Osteoblast (primary cell): ENCODE data around the gene RBFOX2. TPM values are rescaled to one million over a fixed set of nuclear protein-coding genes. Genes with fewer than 3 reads are reported as not detected.

Experiments
- DNase-seq: peaks from one replicate; pipeline ENCODE4 v3.0.0; 2011; ENCODE audit warnings: low spot score, mixed read lengths; ENCODE audit not compliant: insufficient read length; ENCODE audit errors: missing footprints
- H2AFZ ChIP-seq: 2 replicates; pipeline ENCODE4 v1.6.0; 2011; ENCODE audit warnings: mild to moderate bottlenecking, low read length
- H3K27ac ChIP-seq: 2 replicates; pipeline ENCODE4 v1.5.1; 2011; ENCODE audit warnings: mild to moderate bottlenecking, low read depth, low read length, moderate library complexity
- H3K27me3 ChIP-seq: 2 replicates; pipeline ENCODE4 v1.6.0; 2012; ENCODE audit warnings: mild to moderate bottlenecking, control low read depth, inconsistent platforms, low read length, moderate library complexity; ENCODE audit not compliant: insufficient read depth
- H3K36me3 ChIP-seq: 2 replicates; pipeline ENCODE4 v1.5.1; 2011; ENCODE audit warnings: mild to moderate bottlenecking, low read length, control low read depth, moderate library complexity; ENCODE audit not compliant: insufficient read depth
- H3K4me1 ChIP-seq: 2 replicates; pipeline ENCODE4 v1.5.1; 2011; ENCODE audit warnings: mild to moderate bottlenecking, low read length, control low read depth, moderate library complexity; ENCODE audit not compliant: insufficient read depth
- H3K4me2 ChIP-seq: 2 replicates; pipeline ENCODE4 v1.6.0; 2011; ENCODE audit warnings: mild to moderate bottlenecking, low read length; ENCODE audit not compliant: insufficient read depth
- H3K4me3 ChIP-seq: fragments of 200-600 bp; sonication (generic); 3 replicates; pipeline ENCODE4 v1.5.1; 2012; ENCODE audit warnings: mild to moderate bottlenecking, low read length, inconsistent platforms; ENCODE audit not compliant: insufficient read depth
- H3K79me2 ChIP-seq: 2 replicates; pipeline ENCODE4 v1.6.0; 2012; ENCODE audit warnings: mild to moderate bottlenecking, low read length, control low read depth, inconsistent platforms; ENCODE audit not compliant: insufficient read depth
- H3K9me3 ChIP-seq: 2 replicates; pipeline ENCODE4 v1.5.1; 2011; ENCODE audit warnings: low read depth, low read length, control low read depth
- H4K20me1 ChIP-seq: 2 replicates; pipeline ENCODE4 v1.6.0; 2012; ENCODE audit warnings: mild to moderate bottlenecking, low read length, control low read depth; ENCODE audit not compliant: insufficient read depth
- total RNA-seq: library from RNA; depleted of rRNA; stranded (reverse); fragments of >200 nt; gene quantifications from 2 replicates; pipeline ENCODE4 v1.2.3, GENCODE V29; 2012
- TF ChIP-seq, protein P1 (sequence below): IDR thresholded peaks from 2 replicates; pipeline ENCODE4 v1.5.1; 2011; ENCODE audit warnings: mild to moderate bottlenecking, low read depth, low read length, moderate library complexity; ENCODE audit errors: extremely low read depth

RBFOX2 gene
- total RNA-seq, 1 donor = 171 TPM

DNA sequence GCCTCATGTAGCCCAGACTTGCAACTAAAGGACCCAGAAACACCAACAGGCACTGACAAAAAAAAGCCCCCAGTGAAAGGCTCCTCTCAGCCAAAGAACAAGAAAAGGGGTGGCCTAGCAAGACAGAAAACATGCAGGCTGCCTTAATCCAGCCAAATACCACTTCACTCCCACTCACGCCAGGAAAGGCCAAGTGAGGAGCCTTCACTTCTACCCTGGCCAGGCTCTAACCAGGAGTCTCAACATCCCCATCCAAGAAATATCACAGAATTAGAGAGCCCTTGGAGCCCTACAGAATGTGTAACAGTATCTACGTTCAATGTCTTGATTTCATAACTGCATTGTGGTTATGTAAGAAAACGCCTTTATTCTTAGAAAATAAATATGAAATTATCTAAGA is 162.0 kb downstream of the RBFOX2 start:
- no peaks in the 10 kb centered on the region for H3K9me3 ChIP-seq
- TF ChIP-seq, protein P1, sequence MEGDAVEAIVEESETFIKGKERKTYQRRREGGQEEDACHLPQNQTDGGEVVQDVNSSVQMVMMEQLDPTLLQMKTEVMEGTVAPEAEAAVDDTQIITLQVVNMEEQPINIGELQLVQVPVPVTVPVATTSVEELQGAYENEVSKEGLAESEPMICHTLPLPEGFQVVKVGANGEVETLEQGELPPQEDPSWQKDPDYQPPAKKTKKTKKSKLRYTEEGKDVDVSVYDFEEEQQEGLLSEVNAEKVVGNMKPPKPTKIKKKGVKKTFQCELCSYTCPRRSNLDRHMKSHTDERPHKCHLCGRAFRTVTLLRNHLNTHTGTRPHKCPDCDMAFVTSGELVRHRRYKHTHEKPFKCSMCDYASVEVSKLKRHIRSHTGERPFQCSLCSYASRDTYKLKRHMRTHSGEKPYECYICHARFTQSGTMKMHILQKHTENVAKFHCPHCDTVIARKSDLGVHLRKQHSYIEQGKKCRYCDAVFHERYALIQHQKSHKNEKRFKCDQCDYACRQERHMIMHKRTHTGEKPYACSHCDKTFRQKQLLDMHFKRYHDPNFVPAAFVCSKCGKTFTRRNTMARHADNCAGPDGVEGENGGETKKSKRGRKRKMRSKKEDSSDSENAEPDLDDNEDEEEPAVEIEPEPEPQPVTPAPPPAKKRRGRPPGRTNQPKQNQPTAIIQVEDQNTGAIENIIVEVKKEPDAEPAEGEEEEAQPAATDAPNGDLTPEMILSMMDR = no peak
- DNase-seq = no peak
- peak overlapping the region; percentile 41 for H3K4me2 ChIP-seq
- H2AFZ ChIP-seq = no peak overlapping the region
- peak overlapping the region; percentile 31 for H3K27ac ChIP-seq
- H3K79me2 ChIP-seq = peaks cover 58% of the 10 kb centered on the region
- H4K20me1 ChIP-seq = peaks cover 11% of the 10 kb centered on the region
- H3K36me3 ChIP-seq = no peaks in the 10 kb centered on the region
- H3K27me3 ChIP-seq = no peaks in the 10 kb centered on the region
- H3K4me3 ChIP-seq = no peak overlapping the region
- peaks cover 22% of the 10 kb centered on the region for H3K4me1 ChIP-seq

DNA sequence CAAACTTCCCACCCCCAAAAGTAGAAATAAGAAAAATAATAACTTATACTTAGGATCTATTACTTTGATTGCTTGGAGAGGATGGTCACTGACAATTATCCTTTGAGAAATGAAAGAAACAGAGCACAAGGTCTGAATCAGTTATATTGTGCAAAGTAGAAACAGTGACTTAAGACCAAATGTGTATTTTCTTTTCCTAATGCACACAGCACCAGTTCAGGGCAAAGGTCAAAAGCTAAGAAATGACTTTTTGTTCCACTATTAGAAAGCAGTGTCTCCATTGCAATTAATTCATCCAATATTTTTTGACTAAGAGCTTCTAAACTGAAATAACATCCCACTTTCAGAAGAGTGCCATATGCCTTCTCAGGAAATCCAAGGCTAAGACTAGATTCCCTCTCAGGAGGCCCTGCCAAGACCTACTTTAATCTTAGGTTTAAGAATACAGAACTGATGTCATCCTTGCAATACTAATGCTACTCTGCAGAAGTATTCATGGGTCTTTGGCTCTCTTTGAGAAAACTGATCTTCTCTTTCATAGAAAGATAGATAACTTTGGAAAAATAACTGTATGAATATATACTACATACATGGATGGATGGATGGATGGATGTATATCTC is 164.0 kb downstream of the RBFOX2 start:
- Histone ChIP-seq H3K9me3 (no peaks in the 10 kb centered on the region), H3K4me2 (no peak overlapping the region), H3K79me2 (peaks cover 67% of the 10 kb centered on the region), H3K36me3 (no peaks in the 10 kb centered on the region), H3K27ac (no peak overlapping the region), H3K27me3 (no peaks in the 10 kb centered on the region), H4K20me1 (peaks cover 16% of the 10 kb centered on the region), H3K4me3 (no peak overlapping the region), H2AFZ (no peak overlapping the region), H3K4me1 (peaks cover 18% of the 10 kb centered on the region)
- no peak for DNase-seq
- TF ChIP-seq, protein P1 = no peak

DNA sequence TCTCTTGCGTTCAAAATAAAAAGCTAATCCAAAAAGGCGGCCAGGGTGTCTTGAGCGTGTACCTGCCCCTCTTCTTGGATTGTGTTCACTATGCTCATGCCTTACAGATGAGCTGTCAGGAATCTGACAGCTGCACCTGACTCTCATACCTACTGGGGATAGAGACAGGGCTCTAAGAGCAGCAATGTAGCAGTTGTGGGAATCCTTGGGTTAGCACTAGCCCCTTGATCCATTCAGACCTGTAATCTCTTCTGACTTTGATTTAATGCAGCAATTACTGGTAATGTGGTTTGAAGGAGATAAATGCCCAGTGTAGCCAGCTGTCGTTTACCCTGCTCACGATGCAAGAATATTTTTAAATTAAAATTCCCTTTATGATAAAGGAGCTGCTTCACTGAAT is 165.2 kb downstream of the RBFOX2 start:
- Histone ChIP-seq H4K20me1 (peaks cover 16% of the 10 kb centered on the region), H3K9me3 (no peaks in the 10 kb centered on the region), H3K4me3 (no peak overlapping the region), H3K4me2 (no peak overlapping the region), H3K36me3 (no peaks in the 10 kb centered on the region), H2AFZ (no peak overlapping the region), H3K4me1 (peaks cover 14% of the 10 kb centered on the region), H3K27me3 (no peaks in the 10 kb centered on the region), H3K27ac (no peak overlapping the region), H3K79me2 (peaks cover 71% of the 10 kb centered on the region)
- DNase-seq = no peak
- TF ChIP-seq, protein P1 = no peak

DNA sequence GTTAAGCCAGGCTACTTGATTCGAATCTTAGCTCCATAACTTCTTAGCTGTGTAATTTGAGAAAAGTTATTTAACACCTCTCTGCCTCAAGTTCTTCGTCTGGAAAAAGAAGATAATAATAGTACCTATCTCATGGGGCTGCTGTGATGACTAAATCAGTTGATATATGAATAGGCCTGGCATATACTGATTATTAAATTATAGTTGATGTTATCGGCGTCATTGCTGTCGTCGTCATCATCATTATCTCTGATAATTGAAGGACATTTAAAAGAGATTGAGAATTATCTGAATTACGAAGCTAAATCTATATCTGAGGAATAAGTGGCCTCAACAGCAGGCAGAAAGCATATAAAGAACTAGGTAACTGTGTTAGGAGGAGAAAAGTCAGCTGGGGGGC is 165.9 kb downstream of the RBFOX2 start:
- Histone ChIP-seq H2AFZ (no peak overlapping the region), H3K4me1 (peaks cover 14% of the 10 kb centered on the region), H4K20me1 (peaks cover 16% of the 10 kb centered on the region), H3K9me3 (no peaks in the 10 kb centered on the region), H3K4me3 (no peak overlapping the region), H3K4me2 (no peak overlapping the region), H3K79me2 (peaks cover 75% of the 10 kb centered on the region), H3K36me3 (no peaks in the 10 kb centered on the region), H3K27ac (no peak overlapping the region), H3K27me3 (no peaks in the 10 kb centered on the region)
- TF ChIP-seq, protein P1 = no peak
- no peak for DNase-seq
